ENCODE measurements around the gene EPS8L2.
A peak's percentile ranks its signal among the peaks of the same experiment; 100 is the strongest.

EPS8L2 gene

GRCh38 chr11:772429-773390, 66.7 kb downstream of the EPS8L2 start (continued):
- TF ChIP-seq, protein P1, sequence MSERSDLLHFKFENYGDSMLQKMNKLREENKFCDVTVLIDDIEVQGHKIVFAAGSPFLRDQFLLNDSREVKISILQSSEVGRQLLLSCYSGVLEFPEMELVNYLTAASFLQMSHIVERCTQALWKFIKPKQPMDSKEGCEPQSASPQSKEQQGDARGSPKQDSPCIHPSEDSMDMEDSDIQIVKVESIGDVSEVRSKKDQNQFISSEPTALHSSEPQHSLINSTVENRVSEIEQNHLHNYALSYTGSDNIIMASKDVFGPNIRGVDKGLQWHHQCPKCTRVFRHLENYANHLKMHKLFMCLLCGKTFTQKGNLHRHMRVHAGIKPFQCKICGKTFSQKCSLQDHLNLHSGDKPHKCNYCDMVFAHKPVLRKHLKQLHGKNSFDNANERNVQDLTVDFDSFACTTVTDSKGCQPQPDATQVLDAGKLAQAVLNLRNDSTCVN (tag by site-specific recombination; optimal IDR thresholded peaks at IDR 0.05): no peak
- TF ChIP-seq PRDM10 (tag by site-specific recombination; IDR thresholded peaks at IDR 0.05) (no peak), ZNF133 (tag by site-specific recombination; IDR thresholded peaks at IDR 0.05) (no peak), SETDB1 (IDR thresholded peaks at IDR 0.05; ENCODE audit: insufficient read length, low read length) (no peak), ZNF768 (tag by site-specific recombination; IDR thresholded peaks at IDR 0.05) (no peak)

DNA sequence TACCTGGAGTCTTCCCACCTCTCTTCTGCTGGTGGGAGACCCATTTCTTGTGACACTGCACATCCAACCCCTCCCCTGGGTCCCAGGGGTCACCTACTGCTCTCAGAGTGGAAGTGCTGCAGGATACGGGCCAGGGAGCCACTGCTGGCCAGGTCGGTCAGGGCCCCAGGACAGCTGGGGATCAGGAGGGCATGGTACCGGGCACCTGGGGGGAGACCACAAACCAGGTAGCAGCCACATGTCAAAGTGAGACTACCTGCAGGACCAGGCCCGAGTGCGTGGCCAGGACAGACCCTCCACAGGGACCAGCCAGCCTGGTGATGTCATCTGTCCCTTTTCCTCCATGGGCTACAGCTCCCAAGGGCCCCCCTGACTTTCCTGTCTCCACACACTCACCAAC, 67.4 kb downstream of the EPS8L2 start:
- H3K4me1 ChIP-seq (ENCODE audit: control insufficient read depth, insufficient read depth, low read length): no peaks in the 10 kb centered on the region; the same call in 1 of the 2 replicates
- H3K36me3 ChIP-seq (ENCODE audit: control insufficient read depth in 2 of 2, insufficient read depth in 1 of 2, low read length in 2 of 2): peaks cover 0 to 56% of the 10 kb centered on the region in 2 experiments; a peak in 2 of 3 replicates
- ChIA-PET POLR2A (interaction anchor here (1.1 kb wide), 1 partner anchor 25 kb away, joined by 4 read pairs; no protein-coding TSS in a partner anchor), CTCF (interaction anchor here (0.7 to 1.0 kb wide), 2 partner anchors 9 to 46 kb away, joined by 3 read pairs; no protein-coding TSS in a partner anchor)
- TF ChIP-seq GLIS2 (tag by site-specific recombination; IDR thresholded peaks at IDR 0.05): peak; percentile 25; the same call in 1 of the 2 replicates
- no peak for TF ChIP-seq ZSCAN16 (tag by site-specific recombination; IDR thresholded peaks at IDR 0.05)
- H3K4me3 ChIP-seq (ENCODE audit: low read depth, low read length): no peak overlapping the region
- H3K9me3 ChIP-seq (ENCODE audit: control insufficient read depth, insufficient read depth, low read depth, low read length): no peaks in the 10 kb centered on the region
- H3K27ac ChIP-seq (ENCODE audit: extremely low read depth, low read depth, low read length): no peak overlapping the region

GRCh38 chr11:773830-774229, 67.8 kb downstream of the EPS8L2 start:
- no peaks in the 10 kb centered on the region for H3K9me3 ChIP-seq (ENCODE audit: control insufficient read depth, insufficient read depth, low read depth, low read length)
- CTCF ChIA-PET: interaction anchor here (0.7 to 1.0 kb wide), 2 partner anchors 10 to 46 kb away, joined by 3 read pairs; no protein-coding TSS in a partner anchor
- H3K4me1 ChIP-seq (ENCODE audit: control insufficient read depth, insufficient read depth, low read length): no peaks in the 10 kb centered on the region; the same call in 1 of the 2 replicates
- H3K4me3 ChIP-seq (ENCODE audit: low read depth, low read length): no peak overlapping the region
- peaks cover 0 to 60% of the 10 kb centered on the region in 2 experiments; a peak in 2 of 3 replicates for H3K36me3 ChIP-seq (ENCODE audit: control insufficient read depth in 2 of 2, insufficient read depth in 1 of 2, low read length in 2 of 2)
- POLR2A ChIA-PET: interaction anchor here (1.1 kb wide), 1 partner anchor 26 kb away, joined by 4 read pairs; no protein-coding TSS in a partner anchor
- no peak overlapping the region for H3K27ac ChIP-seq (ENCODE audit: extremely low read depth, low read depth, low read length)
- no peak for TF ChIP-seq ZNF433 (tag by site-specific recombination; IDR thresholded peaks at IDR 0.05; ENCODE audit: low read depth)
- no peak for TF ChIP-seq GFI1B (tag by site-specific recombination; IDR thresholded peaks at IDR 0.05)
- TF ChIP-seq ZNF302 (tag by site-specific recombination; IDR thresholded peaks at IDR 0.05; ENCODE audit: low read depth): no peak
- no peak for TF ChIP-seq IKZF3 (tag by site-specific recombination; IDR thresholded peaks at IDR 0.05)
- no peak for TF ChIP-seq ZNF792 (tag by site-specific recombination; IDR thresholded peaks at IDR 0.05)
- no peak for TF ChIP-seq ZNF639 (tag by site-specific recombination; IDR thresholded peaks at IDR 0.05)
- no peak for TF ChIP-seq ZNF23 (tag by site-specific recombination; IDR thresholded peaks at IDR 0.05; ENCODE audit: borderline replicate concordance)
- no peak for TF ChIP-seq ZNF571 (tag by site-specific recombination; IDR thresholded peaks at IDR 0.05)
- TF ChIP-seq GLI2 (tag by site-specific recombination; IDR thresholded peaks at IDR 0.05; ENCODE audit: borderline replicate concordance, low read depth): no peak
- TF ChIP-seq ZBTB48 (tag by site-specific recombination; IDR thresholded peaks at IDR 0.05): no peak
- TF ChIP-seq ZNF223 (tag by site-specific recombination; IDR thresholded peaks at IDR 0.05): no peak
- TF ChIP-seq ZIC2 (tag by site-specific recombination; IDR thresholded peaks at IDR 0.05): no peak
- TF ChIP-seq GLIS2 (tag by site-specific recombination; IDR thresholded peaks at IDR 0.05): no peak
- TF ChIP-seq ZNF549 (tag by site-specific recombination; IDR thresholded peaks at IDR 0.05): no peak
- TF ChIP-seq, protein P2, sequence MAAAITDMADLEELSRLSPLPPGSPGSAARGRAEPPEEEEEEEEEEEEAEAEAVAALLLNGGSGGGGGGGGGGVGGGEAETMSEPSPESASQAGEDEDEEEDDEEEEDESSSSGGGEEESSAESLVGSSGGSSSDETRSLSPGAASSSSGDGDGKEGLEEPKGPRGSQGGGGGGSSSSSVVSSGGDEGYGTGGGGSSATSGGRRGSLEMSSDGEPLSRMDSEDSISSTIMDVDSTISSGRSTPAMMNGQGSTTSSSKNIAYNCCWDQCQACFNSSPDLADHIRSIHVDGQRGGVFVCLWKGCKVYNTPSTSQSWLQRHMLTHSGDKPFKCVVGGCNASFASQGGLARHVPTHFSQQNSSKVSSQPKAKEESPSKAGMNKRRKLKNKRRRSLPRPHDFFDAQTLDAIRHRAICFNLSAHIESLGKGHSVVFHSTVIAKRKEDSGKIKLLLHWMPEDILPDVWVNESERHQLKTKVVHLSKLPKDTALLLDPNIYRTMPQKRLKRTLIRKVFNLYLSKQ (tag by site-specific recombination; IDR thresholded peaks at IDR 0.05; ENCODE audit: borderline replicate concordance): no peak
- no peak for TF ChIP-seq ELK4 (IDR thresholded peaks at IDR 0.05; ENCODE audit: borderline replicate concordance, low read depth, low read length)
